Neural progenitor cell (in vitro differentiated cells): Measurements from ENCODE around the gene F8.

Source experiments
- EZH2phosphoT487 ChIP-seq: fragments of 200-600 bp; sonication (generic); IDR thresholded peaks from 2 replicates; pipeline ENCODE4 v1.6.1; 2017; ENCODE audit warnings: antibody characterized with exemption
- TF ChIP-seq, protein P1 (sequence below): fragments of 200-600 bp; sonication (generic); IDR thresholded peaks from 2 replicates; pipeline ENCODE4 v1.5.1; 2017; ENCODE audit warnings: antibody characterized with exemption, mild to moderate bottlenecking

DNA sequence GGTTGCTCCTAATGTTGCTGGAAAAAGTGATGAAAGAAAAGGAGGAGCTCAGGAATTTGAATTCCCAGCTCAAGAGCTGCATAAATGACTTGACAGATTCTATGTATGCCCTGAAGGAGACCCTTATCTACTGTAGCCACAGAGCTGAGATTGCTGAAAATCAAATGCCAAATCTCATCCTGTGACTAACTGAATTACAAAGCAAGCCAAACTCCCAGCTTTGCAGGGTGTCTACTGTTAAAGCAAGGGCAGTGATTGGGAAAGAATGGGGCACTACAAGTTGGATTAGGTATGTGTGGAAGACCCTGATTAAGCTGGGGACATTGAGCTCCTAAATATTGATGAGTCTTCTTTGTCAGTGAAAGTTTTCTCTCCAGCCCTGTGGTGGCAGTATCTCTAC, 167.3 kb downstream of the F8 start:
- TF ChIP-seq EZH2phosphoT487 = no peak
- TF ChIP-seq, protein P1, sequence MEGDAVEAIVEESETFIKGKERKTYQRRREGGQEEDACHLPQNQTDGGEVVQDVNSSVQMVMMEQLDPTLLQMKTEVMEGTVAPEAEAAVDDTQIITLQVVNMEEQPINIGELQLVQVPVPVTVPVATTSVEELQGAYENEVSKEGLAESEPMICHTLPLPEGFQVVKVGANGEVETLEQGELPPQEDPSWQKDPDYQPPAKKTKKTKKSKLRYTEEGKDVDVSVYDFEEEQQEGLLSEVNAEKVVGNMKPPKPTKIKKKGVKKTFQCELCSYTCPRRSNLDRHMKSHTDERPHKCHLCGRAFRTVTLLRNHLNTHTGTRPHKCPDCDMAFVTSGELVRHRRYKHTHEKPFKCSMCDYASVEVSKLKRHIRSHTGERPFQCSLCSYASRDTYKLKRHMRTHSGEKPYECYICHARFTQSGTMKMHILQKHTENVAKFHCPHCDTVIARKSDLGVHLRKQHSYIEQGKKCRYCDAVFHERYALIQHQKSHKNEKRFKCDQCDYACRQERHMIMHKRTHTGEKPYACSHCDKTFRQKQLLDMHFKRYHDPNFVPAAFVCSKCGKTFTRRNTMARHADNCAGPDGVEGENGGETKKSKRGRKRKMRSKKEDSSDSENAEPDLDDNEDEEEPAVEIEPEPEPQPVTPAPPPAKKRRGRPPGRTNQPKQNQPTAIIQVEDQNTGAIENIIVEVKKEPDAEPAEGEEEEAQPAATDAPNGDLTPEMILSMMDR = no peak
